Measurements from ENCODE around the gene IFNA4. TPM values are rescaled to one million over a fixed set of nuclear protein-coding genes. Genes with fewer than 3 reads are reported as not detected.
"Not testable (repeated sequence)": the region's sequence is repeated elsewhere in the genome, so short reads cannot be mapped to it uniquely, and the experiment has no call there.

Gene IFNA4
- not detected for total RNA-seq
- long read RNA-seq, result 0 reads

GRCh38 chr9:21187487-21187886 is at the start of gene IFNA4:
Gene IFNA4 (minus strand): TSS chr9:21187587. CDS start chr9:21187531, 56 bp downstream.
- intact Hi-C loops (cut with DNase I); DNase-seq (ENCODE audit: missing footprints); ATAC-seq: not testable (repeated sequence)

GRCh38 chr9:21236360-21236714 is 49.0 kb upstream of the IFNA4 start:
- DNase-seq (ENCODE audit: missing footprints); ATAC-seq; intact Hi-C loops (cut with DNase I): not testable (repeated sequence)

- ATAC-seq, result peak; percentile 52
- intact Hi-C loops (cut with DNase I); DNase-seq (ENCODE audit: missing footprints): not testable (repeated sequence)
Observed at GRCh38 chr9:21235468-21236359, 48.3 kb upstream of the IFNA4 start.

- ATAC-seq, result no peak
- no peak for DNase-seq (ENCODE audit: missing footprints)
- intact Hi-C loops (cut with DNase I), result no loop called here
Observed at GRCh38 chr9:21234153-21234687, 46.8 kb upstream of the IFNA4 start.

- no peak for ATAC-seq
- DNase-seq (ENCODE audit: missing footprints), result no peak
- intact Hi-C loops (cut with DNase I), result no loop called here
Observed at GRCh38 chr9:21233258-21233657, 45.9 kb upstream of the IFNA4 start.

GRCh38 chr9:21228122-21228521 is 40.7 kb upstream of the IFNA4 start, which contains the start of gene IFNA17:
Gene IFNA17 (minus strand): TSS chr9:21228222. CDS start chr9:21228173, 49 bp downstream.
- intact Hi-C loops (cut with DNase I), result no loop called here
- ATAC-seq (no peak), DNase-seq (ENCODE audit: missing footprints) (no peak)

GRCh38 chr9:21217211-21217610 is 29.8 kb upstream of the IFNA4 start, which contains the start of gene IFNA16:
Gene IFNA16 (minus strand): TSS chr9:21217311. CDS start chr9:21217305, 6 bp downstream.
- DNase-seq (ENCODE audit: missing footprints); intact Hi-C loops (cut with DNase I); ATAC-seq: not testable (repeated sequence)

GRCh38 chr9:21213411-21214326 is 26.3 kb upstream of the IFNA4 start:
- DNase-seq (ENCODE audit: missing footprints); ATAC-seq; intact Hi-C loops (cut with DNase I): not testable (repeated sequence)

- intact Hi-C loops (cut with DNase I); ATAC-seq; DNase-seq (ENCODE audit: missing footprints): not testable (repeated sequence)
Observed at GRCh38 chr9:21212160-21212559, 24.8 kb upstream of the IFNA4 start.

GRCh38 chr9:21210782-21211181 is 23.4 kb upstream of the IFNA4 start:
- ATAC-seq; intact Hi-C loops (cut with DNase I); DNase-seq (ENCODE audit: missing footprints): not testable (repeated sequence)

- ATAC-seq (no peak), DNase-seq (ENCODE audit: missing footprints) (no peak)
- intact Hi-C loops (cut with DNase I), result no loop called here
Observed at GRCh38 chr9:21210311-21210710, 22.9 kb upstream of the IFNA4 start.

- DNase-seq (ENCODE audit: missing footprints); intact Hi-C loops (cut with DNase I); ATAC-seq: not testable (repeated sequence)
Observed at GRCh38 chr9:21207043-21207442, 19.7 kb upstream of the IFNA4 start, which contains the start of gene IFNA10. Gene IFNA10 (minus strand): TSS chr9:21207143. CDS start chr9:21207097, 46 bp downstream.

GRCh38 chr9:21205204-21205603 is 17.8 kb upstream of the IFNA4 start:
- ATAC-seq (no peak), DNase-seq (ENCODE audit: missing footprints) (no peak)
- intact Hi-C loops (cut with DNase I), result no loop called here

GRCh38 chr9:21202105-21202504 is 14.7 kb upstream of the IFNA4 start, which contains the start of gene IFNA7:
Gene IFNA7 (minus strand): TSS chr9:21202205. CDS start chr9:21202165, 40 bp downstream.
- DNase-seq (ENCODE audit: missing footprints); intact Hi-C loops (cut with DNase I); ATAC-seq: not testable (repeated sequence)

- intact Hi-C loops (cut with DNase I); DNase-seq (ENCODE audit: missing footprints); ATAC-seq: not testable (repeated sequence)
Observed at GRCh38 chr9:21194867-21195776, 7.7 kb upstream of the IFNA4 start.

- intact Hi-C loops (cut with DNase I); DNase-seq (ENCODE audit: missing footprints): not testable (repeated sequence)
- peak; percentile 44 for ATAC-seq
Observed at GRCh38 chr9:21182810-21183736, 4.3 kb downstream of the IFNA4 start.

Measured in Right ventricle myocardium inferior (tissue), 1 donor.